Measurements from ENCODE around the gene RTN4R.
"Not testable (repeated sequence)": the region's sequence is repeated elsewhere in the genome, so short reads cannot be mapped to it uniquely, and the experiment has no call there.

DNA sequence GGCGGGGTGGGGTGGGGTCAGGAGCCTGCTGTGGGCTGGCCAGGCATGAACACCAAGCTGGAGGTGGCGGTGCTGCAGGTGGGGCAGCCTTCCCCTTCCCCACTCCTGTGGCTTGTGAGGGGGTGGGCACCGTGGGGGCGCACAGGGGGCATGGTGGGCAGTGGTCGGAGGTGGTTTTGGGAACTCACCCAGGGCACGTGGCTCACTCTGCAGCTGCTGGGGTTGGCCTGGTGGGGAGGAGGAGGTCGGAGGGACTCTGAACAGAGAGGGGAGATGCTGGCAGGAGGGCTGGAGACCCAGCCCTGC, 35.1 kb upstream of the RTN4R start:
- TF ChIP-seq CTCF (IDR thresholded peaks at IDR 0.05 in 2 of 3, conservative IDR thresholded peaks at IDR 0.05 in 1 of 3; ENCODE audit: borderline replicate concordance in 1 of 3, insufficient read depth in 1 of 3, low read depth in 2 of 3, low read length in 2 of 3); EZH2 (IDR thresholded peaks at IDR 0.05); POLR2AphosphoS5 (IDR thresholded peaks at IDR 0.05; ENCODE audit: low read depth, low read length); TCF7L2 (IDR thresholded peaks at IDR 0.05; ENCODE audit: borderline replicate concordance, extremely low read depth, insufficient read depth, insufficient read length); EZH2phosphoT487 (IDR thresholded peaks at IDR 0.05; ENCODE audit: borderline replicate concordance); POLR2A (IDR thresholded peaks at IDR 0.05; ENCODE audit: borderline replicate concordance, extremely low read depth, insufficient read depth, insufficient read length); YY1 (IDR thresholded peaks at IDR 0.05; ENCODE audit: extremely low read depth, insufficient replicate concordance, low read depth, low read length): not testable (repeated sequence)

Data from HCT116 (cell line).